HEK293 (cell line): Measurements from ENCODE around the gene TTLL12.

Source experiments
- EGR2 ChIP-seq: fragments of 450-650 bp; formaldehyde crosslinking; IDR thresholded peaks from 2 replicates; pipeline ENCODE4 v1.5.1; 2016; ENCODE audit warnings: low read depth, missing biosample characterization, missing genetic modification characterization
- HIC1 ChIP-seq: fragments of 450-650 bp; formaldehyde crosslinking; IDR thresholded peaks from 2 replicates; pipeline ENCODE4 v1.5.1; 2016; ENCODE audit warnings: missing biosample characterization, missing genetic modification characterization
- MZF1 ChIP-seq: fragments of 450-650 bp; formaldehyde crosslinking; IDR thresholded peaks from 2 replicates; pipeline ENCODE4 v1.5.1; 2017; ENCODE audit warnings: missing biosample characterization, missing genetic modification characterization, borderline replicate concordance
- PRDM2 ChIP-seq: fragments of 450-650 bp; formaldehyde crosslinking; IDR thresholded peaks from 2 replicates; pipeline ENCODE4 v1.5.1; 2016; ENCODE audit warnings: missing biosample characterization, missing genetic modification characterization, borderline replicate concordance
- REPIN1 ChIP-seq: fragments of 450-650 bp; formaldehyde crosslinking; IDR thresholded peaks from 2 replicates; pipeline ENCODE4 v1.5.1; 2017; ENCODE audit warnings: missing biosample characterization, missing genetic modification characterization, low read depth
- SCRT1 ChIP-seq: fragments of 450-650 bp; formaldehyde crosslinking; IDR thresholded peaks from 2 replicates; pipeline ENCODE4 v1.5.1; 2016; ENCODE audit warnings: missing biosample characterization, missing genetic modification characterization, borderline replicate concordance
- ZFP3 ChIP-seq: fragments of 450-650 bp; formaldehyde crosslinking; IDR thresholded peaks from 2 replicates; pipeline ENCODE4 v1.5.1; 2016; ENCODE audit warnings: low read depth, missing biosample characterization, missing genetic modification characterization
- ZNF184 ChIP-seq: fragments of 450-650 bp; IDR thresholded peaks from 2 replicates; pipeline ENCODE4 v1.5.1; 2018; ENCODE audit warnings: missing biosample characterization, mild to moderate bottlenecking, missing genetic modification characterization
- ZNF221 ChIP-seq: fragments of 450-650 bp; formaldehyde crosslinking; IDR thresholded peaks from 2 replicates; pipeline ENCODE4 v1.5.1; 2017; ENCODE audit warnings: missing biosample characterization, missing genetic modification characterization, borderline replicate concordance
- ZNF266 ChIP-seq: fragments of 450-650 bp; formaldehyde crosslinking; IDR thresholded peaks from 2 replicates; pipeline ENCODE4 v1.5.1; 2016; ENCODE audit warnings: missing biosample characterization, missing genetic modification characterization, low read depth
- ZNF280D ChIP-seq: fragments of 450-650 bp; formaldehyde crosslinking; IDR thresholded peaks from 2 replicates; pipeline ENCODE4 v1.5.1; 2016; ENCODE audit warnings: missing biosample characterization, missing genetic modification characterization
- ZNF292 ChIP-seq: fragments of 450-650 bp; formaldehyde crosslinking; IDR thresholded peaks from 2 replicates; pipeline ENCODE4 v1.5.1; 2016; ENCODE audit warnings: low read depth, missing biosample characterization, missing genetic modification characterization, borderline replicate concordance
- ZNF302 ChIP-seq: fragments of 450-650 bp; formaldehyde crosslinking; IDR thresholded peaks from 2 replicates; pipeline ENCODE4 v1.5.1; 2016; ENCODE audit warnings: missing biosample characterization, missing genetic modification characterization, low read depth
- ZNF324 ChIP-seq: fragments of 450-650 bp; formaldehyde crosslinking; IDR thresholded peaks from 2 replicates; pipeline ENCODE4 v1.5.1; 2016; ENCODE audit warnings: missing biosample characterization, missing genetic modification characterization
- ZNF354C ChIP-seq: fragments of 450-650 bp; formaldehyde crosslinking; IDR thresholded peaks from 2 replicates; pipeline ENCODE4 v1.5.1; 2016; ENCODE audit warnings: missing biosample characterization, missing genetic modification characterization, low read depth, borderline replicate concordance
- ZNF433 ChIP-seq: fragments of 450-650 bp; formaldehyde crosslinking; IDR thresholded peaks from 2 replicates; pipeline ENCODE4 v1.5.1; 2016; ENCODE audit warnings: missing biosample characterization, missing genetic modification characterization, low read depth
- ZNF48 ChIP-seq: fragments of 450-650 bp; formaldehyde crosslinking; IDR thresholded peaks from 2 replicates; pipeline ENCODE4 v1.5.1; 2016; ENCODE audit warnings: missing biosample characterization, missing genetic modification characterization
- ZNF585B ChIP-seq: fragments of 450-650 bp; formaldehyde crosslinking; IDR thresholded peaks from 2 replicates; pipeline ENCODE4 v1.5.1; 2016; ENCODE audit warnings: missing biosample characterization, missing genetic modification characterization
- ZNF600 ChIP-seq: fragments of 450-650 bp; formaldehyde crosslinking; IDR thresholded peaks from 2 replicates; pipeline ENCODE4 v1.5.1; 2016; ENCODE audit warnings: missing biosample characterization, missing genetic modification characterization
- ZNF707 ChIP-seq: fragments of 450-650 bp; formaldehyde crosslinking; IDR thresholded peaks from 2 replicates; pipeline ENCODE4 v1.5.1; 2016; ENCODE audit warnings: missing biosample characterization, missing genetic modification characterization
- ZSCAN16 ChIP-seq: fragments of 450-650 bp; formaldehyde crosslinking; IDR thresholded peaks from 2 replicates; pipeline ENCODE4 v1.5.1; 2016; ENCODE audit warnings: missing biosample characterization, missing genetic modification characterization
- ZSCAN18 ChIP-seq: fragments of 450-650 bp; formaldehyde crosslinking; IDR thresholded peaks from 2 replicates; pipeline ENCODE4 v1.5.1; 2016; ENCODE audit warnings: missing biosample characterization, missing genetic modification characterization
- ZSCAN30 ChIP-seq: fragments of 450-650 bp; IDR thresholded peaks from 2 replicates; pipeline ENCODE4 v1.5.1; 2018; ENCODE audit warnings: missing biosample characterization, mild to moderate bottlenecking, missing genetic modification characterization, moderate library complexity
- ZSCAN4 ChIP-seq: fragments of 450-650 bp; formaldehyde crosslinking; IDR thresholded peaks from 2 replicates; pipeline ENCODE4 v1.5.1; 2017; ENCODE audit warnings: missing biosample characterization, missing genetic modification characterization
- ZXDB ChIP-seq: fragments of 450-650 bp; formaldehyde crosslinking; IDR thresholded peaks from 2 replicates; pipeline ENCODE4 v1.5.1; 2016; ENCODE audit warnings: missing biosample characterization, missing genetic modification characterization

Gene TTLL12

GRCh38 chr22:43187171-43188099 is 501 bp upstream of the TTLL12 start (continued):
- TF ChIP-seq ZFP3 (tag by site-specific recombination) (no peak), EGR2 (0 out of 2 replicates have a peak, but pooled peaks have one; percentile 14), ZNF266 (tag by site-specific recombination) (no peak), ZNF585B (tag by site-specific recombination) (no peak), ZNF292 (tag by site-specific recombination) (no peak), ZNF600 (tag by site-specific recombination) (peak; percentile 55), SCRT1 (tag by site-specific recombination) (0 out of 2 replicates have a peak, but pooled peaks have one; percentile 6), PRDM2 (tag by site-specific recombination) (no peak), ZSCAN18 (tag by site-specific recombination) (peak; percentile 14; the same call in 1 of the 2 replicates), ZSCAN30 (tag by site-specific recombination) (peak; percentile 94), ZNF280D (tag by site-specific recombination) (no peak), ZNF48 (no peak), ZSCAN4 (no peak), MZF1 (tag by site-specific recombination) (no peak; the same call in 1 of the 2 replicates), ZNF302 (tag by site-specific recombination) (no peak), REPIN1 (no peak), ZNF184 (tag by site-specific recombination) (no peak), ZNF433 (tag by site-specific recombination) (no peak), ZXDB (peak; percentile 94), ZNF707 (tag by site-specific recombination) (no peak), ZNF324 (tag by site-specific recombination) (peak; percentile 75; the same call in 1 of the 2 replicates), ZSCAN16 (tag by site-specific recombination) (no peak), ZNF354C (no peak), HIC1 (peak; percentile 95), ZNF221 (tag by site-specific recombination) (no peak; the same call in 1 of the 2 replicates)
